GM19328 (cell line): ENCODE results near the gene TAS2R16.
"Not testable (repeated sequence)": the region's sequence is repeated elsewhere in the genome, so short reads cannot be mapped to it uniquely, and the experiment has no call there.

ENCODE experiments used
- ATAC-seq: cut with Tn5 transposase; IDR thresholded peaks from one replicate; pipeline ENCODE4 v1.9.1; 2021; ENCODE audit warnings: mild to moderate bottlenecking, moderate library complexity; ENCODE audit not compliant: unreplicated experiment

TAS2R16 gene

GRCh38 chr7:122974229-122974628 is 21.3 kb downstream of the TAS2R16 start:
- ATAC-seq = no peak

- ATAC-seq = no peak
These were observed 23.4 kb downstream of the TAS2R16 start for GRCh38 chr7:122972056-122972455.

DNA sequence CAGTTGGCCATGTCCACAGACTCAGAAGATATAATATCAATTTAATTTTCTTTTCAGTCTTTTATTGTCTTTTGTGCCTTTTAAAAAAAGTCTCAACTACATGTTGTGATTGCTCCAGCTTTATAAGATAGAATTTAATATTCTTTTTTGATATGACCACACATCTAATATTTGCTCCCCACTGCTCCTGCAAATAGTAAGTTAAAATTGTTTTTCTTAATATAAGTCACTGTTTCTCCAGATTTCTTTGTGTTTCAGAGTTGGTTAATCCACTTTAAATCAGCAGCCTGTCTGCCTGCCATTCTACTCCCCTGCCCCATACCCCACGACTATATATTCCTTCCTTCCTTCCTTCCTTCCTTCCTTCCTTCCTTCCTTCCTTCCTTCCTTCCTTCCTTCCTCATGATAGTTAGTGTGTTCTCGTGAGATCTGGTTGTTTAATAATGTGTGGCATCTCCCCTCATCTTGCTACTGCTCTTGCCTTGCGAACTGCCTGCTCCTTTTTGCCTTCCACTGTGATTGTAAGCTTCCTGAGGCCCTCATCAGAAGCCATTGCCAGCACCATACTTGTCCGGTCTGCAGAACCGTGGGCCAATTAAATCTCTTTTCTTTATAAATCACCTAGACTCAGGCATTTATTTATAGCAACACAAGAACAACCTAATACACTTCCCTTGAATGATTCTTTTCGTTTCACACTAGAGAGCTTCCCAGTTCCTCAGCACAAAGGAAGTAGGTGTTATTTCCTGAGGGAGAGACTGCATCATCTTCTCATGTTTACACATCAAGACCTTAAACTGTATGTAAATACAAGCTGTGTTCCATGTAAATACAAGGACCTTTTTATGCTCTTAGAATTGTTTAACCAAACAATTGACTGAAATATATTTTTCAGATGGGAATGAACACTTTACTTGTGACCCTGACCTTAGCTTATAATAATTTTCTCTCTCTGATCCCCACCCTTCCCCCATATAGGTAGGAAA is 24.5 kb downstream of the TAS2R16 start:
- ATAC-seq = no peak

DNA sequence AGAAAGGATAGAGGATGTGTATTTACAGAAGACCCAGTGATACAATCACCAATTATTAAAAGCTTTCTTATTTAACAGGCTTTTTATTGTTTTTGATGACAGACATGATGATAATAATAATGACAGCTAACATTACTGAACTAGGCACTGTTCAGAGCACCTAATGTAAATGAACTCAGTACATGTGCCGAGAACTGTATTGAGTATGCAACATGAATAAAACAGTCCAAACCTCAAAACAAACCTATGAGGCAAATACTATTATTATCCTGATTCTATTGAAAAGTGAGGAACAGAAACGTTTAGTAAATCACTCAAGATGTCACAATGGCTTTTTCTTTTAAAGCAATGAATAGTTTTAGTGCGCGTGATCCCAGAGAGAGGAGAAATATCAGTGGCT is 27.1 kb downstream of the TAS2R16 start:
- no peak for ATAC-seq

GRCh38 chr7:122965306-122965705 is 30.2 kb downstream of the TAS2R16 start:
- no peak for ATAC-seq

- ATAC-seq = not testable (repeated sequence)
These were observed 41.8 kb downstream of the TAS2R16 start for GRCh38 chr7:122953678-122954077.

DNA sequence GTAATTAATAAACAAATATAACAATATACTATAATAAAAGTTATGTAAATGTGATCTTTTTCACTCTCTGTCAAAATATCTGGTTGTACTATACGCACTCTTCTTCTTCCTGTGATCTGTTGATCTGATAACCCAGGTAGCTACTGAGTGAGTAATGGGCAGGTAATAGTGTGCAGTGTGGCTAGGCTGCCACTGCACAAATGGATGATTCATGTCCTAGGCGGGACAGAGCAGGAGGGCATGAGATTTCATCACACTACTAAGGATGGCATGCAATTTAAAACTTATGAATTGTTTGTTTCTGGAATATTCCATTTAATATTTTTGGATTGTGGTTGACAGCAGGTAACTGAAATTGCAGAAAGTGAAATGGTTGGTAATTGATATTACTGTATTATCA is 44.5 kb downstream of the TAS2R16 start:
- ATAC-seq = no peak

- ATAC-seq = no peak
These were observed 46.3 kb downstream of the TAS2R16 start for GRCh38 chr7:122949186-122949585.
